ENCODE data around the gene ENPP6. TPM values are rescaled to one million over a fixed set of nuclear protein-coding genes. Genes with fewer than 3 reads are reported as not detected.

The ENPP6 gene
- total RNA-seq, 2 donors from 2014 or later: 0.24 to 0.81 TPM

DNA sequence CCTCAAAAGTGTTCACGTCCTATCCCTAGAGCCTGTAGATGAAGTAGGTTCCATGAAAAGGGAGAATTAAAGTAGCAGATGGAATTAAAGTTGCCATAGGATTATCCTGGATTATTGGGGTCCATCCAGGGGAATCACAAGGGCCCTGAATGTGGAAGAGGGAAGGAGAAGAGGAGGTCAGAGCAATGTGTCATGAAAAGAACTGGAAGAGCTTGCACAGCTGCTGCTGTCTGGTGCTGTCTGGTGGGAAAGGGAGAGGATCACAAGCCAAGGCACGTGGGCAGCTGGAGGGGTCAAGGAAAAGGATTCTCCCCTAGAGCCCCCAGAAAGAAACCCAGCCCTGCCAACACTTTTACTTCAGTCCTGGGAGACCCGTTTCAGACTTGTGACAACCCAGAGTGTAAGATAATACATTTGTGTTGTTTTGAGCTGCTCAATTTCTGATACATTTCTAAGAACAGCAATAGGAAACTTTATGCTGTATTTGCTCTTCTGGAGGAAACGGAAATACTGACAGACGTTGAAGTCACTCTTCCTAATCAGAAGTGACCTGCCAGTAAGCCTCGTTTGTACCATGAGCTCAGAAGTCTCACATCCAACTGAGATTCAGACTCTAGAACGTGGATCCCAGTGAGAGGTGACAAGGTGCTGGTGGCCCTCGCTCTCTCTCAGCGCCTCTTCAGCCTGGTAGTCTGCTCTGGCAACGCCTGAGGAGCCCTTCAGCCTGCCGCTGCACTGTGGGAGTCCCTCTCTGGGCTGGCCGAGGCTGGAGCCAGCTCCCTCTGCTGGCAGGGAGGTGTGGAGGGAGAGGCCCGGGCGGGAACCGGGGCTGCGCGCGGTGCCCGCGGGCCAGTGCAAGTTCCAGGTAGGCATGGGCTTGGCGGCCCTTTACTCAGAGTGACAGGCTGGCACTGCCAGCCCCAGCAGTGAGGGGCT, 34.7 kb upstream of the ENPP6 start:
- no peak overlapping the region for H3K27ac Mint-ChIP-seq

DNA sequence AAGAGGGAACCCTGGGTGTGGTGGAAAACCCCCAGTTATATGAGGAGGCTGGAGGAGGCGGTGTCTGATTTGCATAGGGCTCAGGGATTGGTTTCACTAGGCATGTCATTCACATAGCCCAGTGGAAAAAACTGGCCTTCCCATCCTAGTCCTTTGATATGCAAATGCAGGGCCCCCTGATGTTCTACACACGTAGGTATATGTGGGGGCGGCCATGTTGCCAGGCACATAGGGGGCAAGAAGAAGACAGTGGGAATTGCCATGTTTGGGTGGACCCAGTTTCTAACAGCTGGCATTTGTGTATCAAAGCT, 34.0 kb upstream of the ENPP6 start:
- DNase-seq: no peak
- Mint-ChIP-seq H3K36me3 (ENCODE audit: insufficient read depth in 2 of 2) (no peaks in the 10 kb centered on the region), H3K4me3 (no peak overlapping the region), H3K4me1 (ENCODE audit: low read depth) (peaks cover 27% of the 10 kb centered on the region), H3K27me3 (ENCODE audit: low read depth) (peaks cover 10% of the 10 kb centered on the region), H3K27ac (no peak overlapping the region), H3K9me3 (no peaks in the 10 kb centered on the region)
- ATAC-seq (replicated peaks in 1 of 2): peak in 1 of 2 donors; percentile 3

More for the DNA sequence above, 34.7 kb upstream of the ENPP6 start:
- no peak for DNase-seq
- Mint-ChIP-seq H3K9me3 (no peaks in the 10 kb centered on the region), H3K4me3 (no peak overlapping the region), H3K27me3 (ENCODE audit: low read depth) (peaks cover 9% of the 10 kb centered on the region), H3K4me1 (ENCODE audit: low read depth) (peaks cover 27% of the 10 kb centered on the region), H3K36me3 (ENCODE audit: insufficient read depth in 2 of 2) (no peaks in the 10 kb centered on the region)
- ATAC-seq (replicated peaks in 1 of 2): peak in 1 of 2 donors; percentile 30

DNA sequence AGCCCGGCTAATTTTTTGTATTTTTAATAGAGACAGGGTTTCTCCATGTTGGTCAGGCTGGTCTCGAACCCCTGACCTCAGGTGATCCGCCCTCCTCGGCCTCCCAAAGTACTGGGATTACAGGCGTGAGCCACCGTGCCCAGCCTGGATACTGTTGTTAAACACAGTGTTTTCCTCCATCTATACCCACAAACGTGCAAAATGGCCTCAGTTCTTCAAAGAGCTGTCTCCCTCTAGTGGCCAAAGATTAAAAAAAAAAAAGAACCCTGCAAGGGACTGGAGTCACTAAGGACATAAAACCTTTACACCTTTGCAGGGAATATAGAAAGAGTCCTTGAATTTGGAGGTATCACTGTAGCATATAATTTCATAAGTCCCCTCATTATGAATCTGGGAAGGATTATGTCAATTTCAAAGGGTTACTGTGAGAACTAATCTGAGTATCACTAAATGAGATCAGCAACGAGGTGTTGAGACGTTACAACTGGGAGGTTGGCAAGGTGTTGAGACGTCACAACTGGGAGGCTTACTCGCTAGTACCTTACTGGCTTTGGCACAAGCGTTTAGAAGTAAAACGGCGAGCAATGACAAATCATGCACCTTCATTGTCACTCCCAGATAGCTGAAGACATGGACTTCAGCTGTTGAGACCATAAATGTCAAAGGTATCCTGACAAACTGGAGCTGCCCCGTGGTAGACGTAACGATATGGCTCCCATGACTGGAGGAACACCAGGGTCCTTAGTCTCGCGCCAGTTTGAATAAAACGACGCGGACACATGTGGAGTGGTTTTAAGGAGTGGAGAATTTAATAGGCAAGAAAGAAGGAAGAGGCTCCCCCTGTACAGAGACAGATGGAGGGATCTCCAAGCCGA, 33.4 kb upstream of the ENPP6 start:
- Mint-ChIP-seq H3K27ac (peak overlapping the region; percentile 16), H3K27me3 (ENCODE audit: low read depth) (peaks cover 10% of the 10 kb centered on the region), H3K4me3 (peak overlapping the region in 1 of 2 donors; percentile 18), H3K4me1 (ENCODE audit: low read depth) (peaks cover 27% of the 10 kb centered on the region), H3K9me3 (no peaks in the 10 kb centered on the region), H3K36me3 (ENCODE audit: insufficient read depth in 2 of 2) (no peaks in the 10 kb centered on the region)
- ATAC-seq (replicated peaks in 1 of 2): peak; percentile 79 to 88
- peak; percentile 18 to 49 for DNase-seq

DNA sequence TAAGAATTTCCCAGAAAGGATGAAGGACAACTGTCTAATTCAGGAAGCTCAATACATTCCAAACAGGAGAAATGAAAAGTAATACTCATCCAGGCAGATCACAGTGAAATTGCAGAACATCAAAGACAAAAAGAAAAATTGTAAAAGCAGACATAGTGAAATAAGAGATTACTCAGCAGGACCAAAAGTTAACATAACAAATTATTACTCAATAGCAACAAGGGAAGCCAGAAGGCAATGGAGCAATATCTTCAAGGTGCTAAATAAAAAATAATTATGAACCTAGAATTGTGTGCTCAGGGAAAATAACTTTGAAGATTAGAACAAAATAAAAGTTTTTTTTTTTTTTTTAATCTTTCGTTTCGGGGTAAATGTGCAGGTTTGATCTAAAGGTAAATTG, 30.5 kb upstream of the ENPP6 start:
- peaks cover 20% of the 10 kb centered on the region for H3K4me1 Mint-ChIP-seq (ENCODE audit: low read depth)
- H3K9me3 Mint-ChIP-seq: peaks cover 0 to 1% of the 10 kb centered on the region in 2 donors
- peaks cover 0 to 2% of the 10 kb centered on the region in 2 donors for H3K36me3 Mint-ChIP-seq (ENCODE audit: insufficient read depth in 2 of 2)
- H3K27ac Mint-ChIP-seq: no peak overlapping the region
- no peak for DNase-seq
- no peak overlapping the region for H3K4me3 Mint-ChIP-seq
- no peak for ATAC-seq (replicated peaks in 1 of 2)
- peaks cover 10% of the 10 kb centered on the region for H3K27me3 Mint-ChIP-seq (ENCODE audit: low read depth)

DNA sequence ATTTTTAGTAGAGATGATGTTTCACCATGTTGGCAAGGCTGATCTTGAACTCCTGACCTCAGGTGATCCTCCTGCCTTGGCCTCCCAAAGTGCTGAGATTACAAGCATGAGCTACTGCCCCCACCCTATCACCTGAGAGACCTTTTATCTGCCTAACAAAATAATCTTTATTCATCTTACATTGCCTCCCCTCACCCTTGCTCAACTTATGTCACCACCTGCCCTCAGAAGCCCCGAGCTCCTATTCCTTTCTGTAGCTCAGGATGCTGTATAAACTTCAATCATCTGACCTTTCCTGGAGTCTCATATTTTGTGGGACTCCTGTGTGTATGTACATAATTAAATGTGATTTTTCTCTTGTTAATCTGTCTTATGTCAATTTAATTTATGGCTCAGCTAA, 29.7 kb upstream of the ENPP6 start:
- H3K27me3 Mint-ChIP-seq (ENCODE audit: low read depth): peaks cover 10% of the 10 kb centered on the region
- peaks cover 19% of the 10 kb centered on the region for H3K4me1 Mint-ChIP-seq (ENCODE audit: low read depth)
- DNase-seq: no peak
- ATAC-seq (replicated peaks in 1 of 2): no peak
- H3K9me3 Mint-ChIP-seq: peaks cover 0 to 1% of the 10 kb centered on the region in 2 donors
- H3K36me3 Mint-ChIP-seq (ENCODE audit: insufficient read depth in 2 of 2): peaks cover 0 to 2% of the 10 kb centered on the region in 2 donors
- H3K27ac Mint-ChIP-seq: no peak overlapping the region
- no peak overlapping the region for H3K4me3 Mint-ChIP-seq

DNA sequence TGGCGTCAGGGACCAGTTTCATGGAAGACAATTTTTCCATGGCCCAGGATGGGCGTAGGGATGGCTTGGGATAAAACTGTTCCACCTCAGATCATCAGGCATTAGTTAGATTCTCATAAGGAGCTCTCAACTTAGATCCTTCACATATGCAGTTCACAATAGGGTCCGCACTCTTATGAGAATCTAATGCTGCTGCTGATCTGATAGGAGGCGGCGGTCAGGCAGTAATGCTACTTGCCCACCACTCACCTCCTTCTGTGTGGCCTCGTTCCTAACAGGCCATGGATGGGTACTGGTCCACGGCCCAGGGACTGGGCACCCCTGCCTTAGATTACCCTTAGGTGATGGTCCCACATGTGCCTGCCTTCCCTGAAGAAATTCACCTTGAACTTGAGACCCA, 28.8 kb upstream of the ENPP6 start:
- Mint-ChIP-seq H3K36me3 (ENCODE audit: insufficient read depth in 2 of 2) (peaks cover 0 to 2% of the 10 kb centered on the region in 2 donors), H3K27ac (no peak overlapping the region), H3K27me3 (ENCODE audit: low read depth) (peaks cover 10% of the 10 kb centered on the region), H3K4me1 (ENCODE audit: low read depth) (peaks cover 9% of the 10 kb centered on the region), H3K4me3 (no peak overlapping the region), H3K9me3 (peaks cover 0 to 1% of the 10 kb centered on the region in 2 donors)
- no peak for ATAC-seq (replicated peaks in 1 of 2)
- DNase-seq: no peak

DNA sequence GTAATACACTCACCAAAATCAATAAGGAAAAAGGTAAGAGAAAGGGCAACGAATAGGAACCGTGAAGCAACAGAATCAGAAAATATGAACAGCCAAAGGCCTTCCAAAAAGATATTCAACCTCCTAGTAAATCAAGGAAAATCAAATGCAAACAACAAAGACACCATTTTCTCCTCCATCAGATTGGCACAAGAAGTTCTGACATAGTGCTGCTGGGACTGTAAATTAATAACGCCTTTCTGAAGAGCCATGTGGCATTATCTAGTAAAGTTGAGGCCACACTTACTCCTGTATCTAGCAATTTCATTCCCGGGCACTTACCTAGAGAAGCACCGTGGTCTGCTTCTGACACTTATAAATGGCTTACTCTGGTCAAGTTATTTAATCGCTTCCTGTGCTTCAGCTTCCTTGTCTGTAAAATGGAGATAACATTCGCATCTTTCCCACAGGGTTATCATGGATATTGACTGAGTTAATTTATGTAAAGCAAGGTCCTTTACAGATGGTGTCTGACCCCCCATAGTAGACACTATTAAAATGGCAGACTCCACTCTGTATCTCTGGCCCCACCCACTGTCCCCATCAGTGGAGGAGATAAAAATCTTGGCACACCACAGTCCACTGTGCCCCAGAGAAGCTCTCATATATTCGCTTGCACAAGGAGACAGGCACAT, 20.5 kb upstream of the ENPP6 start:
- Mint-ChIP-seq H3K27ac (peak overlapping the region; percentile 99), H3K36me3 (ENCODE audit: insufficient read depth in 2 of 2) (peaks cover 0 to 7% of the 10 kb centered on the region in 2 donors), H3K4me3 (peak overlapping the region; percentile 64 to 75), H3K27me3 (ENCODE audit: low read depth) (no peaks in the 10 kb centered on the region), H3K4me1 (ENCODE audit: low read depth) (peaks cover 36% of the 10 kb centered on the region), H3K9me3 (peaks cover 0 to 1% of the 10 kb centered on the region in 2 donors)
- DNase-seq: no peak
- ATAC-seq (replicated peaks in 1 of 2): no peak

DNA sequence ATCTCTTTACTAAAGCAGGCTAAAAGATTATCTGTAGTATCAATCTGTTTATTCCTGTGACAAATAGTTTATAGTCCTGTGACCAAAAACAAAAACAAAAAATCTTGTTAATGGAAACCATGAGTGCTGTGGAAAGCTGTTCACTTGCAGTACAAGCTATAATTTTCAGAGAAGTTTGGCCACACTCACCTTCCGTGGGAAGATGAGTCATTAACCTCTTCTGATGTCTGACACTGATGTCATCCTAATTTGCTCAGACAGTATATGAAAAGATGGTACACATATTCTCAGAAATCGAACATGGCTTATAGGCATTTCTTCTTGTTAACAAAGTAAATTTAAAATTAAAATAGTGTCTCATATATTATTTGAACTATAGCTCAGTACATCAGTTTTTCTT, 19.9 kb upstream of the ENPP6 start:
- H3K36me3 Mint-ChIP-seq (ENCODE audit: insufficient read depth in 2 of 2): peaks cover 0 to 7% of the 10 kb centered on the region in 2 donors
- DNase-seq: peak; percentile 53
- peak; percentile 99 for ATAC-seq (replicated peaks in 1 of 2)

DNA sequence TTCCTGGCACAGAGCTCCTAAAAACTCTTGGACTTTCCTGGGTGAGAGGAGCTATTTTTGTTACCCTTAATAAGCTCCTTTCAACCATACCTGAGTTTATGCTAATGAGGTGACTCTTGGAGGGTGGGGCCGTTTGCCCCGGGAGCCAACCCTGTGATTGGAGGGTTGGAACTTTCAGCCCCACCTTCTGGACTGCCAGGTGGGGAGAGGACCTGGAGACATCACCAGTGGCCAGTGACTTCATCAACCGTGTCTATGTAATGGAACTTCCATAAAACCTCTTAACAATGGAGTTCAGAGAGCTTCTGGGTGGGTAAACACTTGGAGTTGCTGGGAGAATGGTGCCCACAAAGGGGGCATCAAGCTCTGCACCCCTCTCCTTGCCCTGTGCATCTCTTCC, 17.9 kb upstream of the ENPP6 start:
- Mint-ChIP-seq H3K4me3 (no peak overlapping the region), H3K4me1 (ENCODE audit: low read depth) (peaks cover 39% of the 10 kb centered on the region), H3K36me3 (ENCODE audit: insufficient read depth in 2 of 2) (peaks cover 0 to 7% of the 10 kb centered on the region in 2 donors), H3K9me3 (peaks cover 0 to 1% of the 10 kb centered on the region in 2 donors), H3K27me3 (ENCODE audit: low read depth) (no peaks in the 10 kb centered on the region), H3K27ac (no peak overlapping the region)
- DNase-seq: no peak
- no peak for ATAC-seq (replicated peaks in 1 of 2)

More for the DNA sequence above, 19.9 kb upstream of the ENPP6 start:
- peaks cover 0 to 1% of the 10 kb centered on the region in 2 donors for H3K9me3 Mint-ChIP-seq
- H3K27ac Mint-ChIP-seq: peak overlapping the region; percentile 99
- peaks cover 36% of the 10 kb centered on the region for H3K4me1 Mint-ChIP-seq (ENCODE audit: low read depth)
- no peaks in the 10 kb centered on the region for H3K27me3 Mint-ChIP-seq (ENCODE audit: low read depth)
- H3K4me3 Mint-ChIP-seq: peak overlapping the region; percentile 64 to 75

DNA sequence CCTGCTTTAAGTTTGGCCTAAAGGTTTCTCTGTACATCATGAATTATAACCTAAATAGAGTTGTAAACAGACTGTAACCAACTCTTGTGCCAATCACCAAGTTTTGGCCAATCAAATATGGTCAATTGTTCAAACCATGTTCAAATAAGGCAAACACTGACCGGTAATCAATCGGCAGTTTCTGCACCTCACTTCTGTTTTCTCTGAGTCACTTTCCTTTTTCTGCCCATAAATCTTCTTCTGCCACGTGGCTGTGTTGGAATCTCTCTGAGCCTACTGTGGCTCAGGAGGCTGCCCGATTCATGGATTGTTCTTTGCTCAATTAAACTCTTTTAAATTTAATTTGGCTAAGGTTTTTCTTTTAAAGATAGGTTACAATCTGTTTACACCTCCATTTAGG, 16.5 kb upstream of the ENPP6 start:
- H3K36me3 Mint-ChIP-seq (ENCODE audit: insufficient read depth in 2 of 2): peaks cover 0 to 7% of the 10 kb centered on the region in 2 donors
- H3K4me1 Mint-ChIP-seq (ENCODE audit: low read depth): peaks cover 53% of the 10 kb centered on the region
- H3K27ac Mint-ChIP-seq: no peak overlapping the region
- no peak for ATAC-seq (replicated peaks in 1 of 2)
- DNase-seq: no peak
- H3K4me3 Mint-ChIP-seq: no peak overlapping the region
- H3K9me3 Mint-ChIP-seq: peaks cover 0 to 1% of the 10 kb centered on the region in 2 donors
- no peaks in the 10 kb centered on the region for H3K27me3 Mint-ChIP-seq (ENCODE audit: low read depth)

DNA sequence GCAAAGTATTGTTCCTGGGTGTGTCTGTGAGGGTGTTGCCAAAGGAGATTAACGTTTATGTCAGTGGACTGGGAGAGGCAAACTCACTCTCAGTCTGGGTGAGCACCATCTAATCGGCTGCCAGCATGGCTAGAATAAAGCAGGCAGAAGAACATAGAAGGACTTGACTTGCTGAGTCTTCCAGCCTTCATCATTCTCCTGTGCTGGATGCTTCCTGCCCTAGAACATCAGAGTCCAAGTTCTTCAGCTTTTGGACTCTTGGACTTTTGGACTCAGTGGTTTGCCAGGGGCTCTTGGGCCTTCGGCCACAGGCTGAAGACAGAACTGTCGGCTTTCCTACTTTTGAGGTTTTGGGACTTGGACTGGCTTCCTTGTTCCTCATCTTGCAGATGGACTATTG, 15.3 kb upstream of the ENPP6 start:
- Mint-ChIP-seq H3K4me3 (no peak overlapping the region), H3K27me3 (ENCODE audit: low read depth) (peaks cover 7% of the 10 kb centered on the region), H3K4me1 (ENCODE audit: low read depth) (peaks cover 59% of the 10 kb centered on the region), H3K9me3 (peaks cover 0 to 1% of the 10 kb centered on the region in 2 donors), H3K27ac (no peak overlapping the region), H3K36me3 (ENCODE audit: insufficient read depth in 2 of 2) (peaks cover 0 to 4% of the 10 kb centered on the region in 2 donors)
- no peak for DNase-seq
- no peak for ATAC-seq (replicated peaks in 1 of 2)

DNA sequence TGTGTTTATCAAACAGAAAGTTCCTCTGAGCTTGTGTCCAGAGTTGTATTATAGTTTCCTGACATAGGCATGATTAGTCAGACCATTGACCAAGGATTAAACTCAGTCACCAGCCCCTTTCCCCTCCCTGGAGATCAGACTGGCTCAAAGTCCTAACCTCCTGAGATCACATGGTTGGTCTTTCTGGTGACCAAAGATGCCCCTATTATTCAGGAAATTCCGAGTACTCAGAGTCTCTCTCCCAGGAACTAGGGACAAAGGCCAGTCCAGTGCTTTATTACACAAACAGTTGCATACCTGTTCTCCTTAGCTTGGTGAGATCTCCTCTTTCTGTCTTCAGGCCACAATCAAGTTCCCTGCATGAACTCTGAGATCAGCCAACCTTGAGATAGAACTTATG, 14.5 kb upstream of the ENPP6 start:
- Mint-ChIP-seq H3K4me1 (ENCODE audit: low read depth) (peaks cover 54% of the 10 kb centered on the region), H3K36me3 (ENCODE audit: insufficient read depth in 2 of 2) (no peaks in the 10 kb centered on the region), H3K9me3 (peaks cover 0 to 1% of the 10 kb centered on the region in 2 donors), H3K4me3 (no peak overlapping the region), H3K27ac (no peak overlapping the region), H3K27me3 (ENCODE audit: low read depth) (peaks cover 7% of the 10 kb centered on the region)
- no peak for DNase-seq
- ATAC-seq (replicated peaks in 1 of 2): no peak

Data from activated T-cell treated with anti-CD3 and anti-CD28 coated beads, Interleukin-2, amount 50 U/mL, for 72 hours (primary cell).